Pancreas (tissue), 10 donors: ENCODE data around the gene KIF16B. TPM values are rescaled to one million over a fixed set of nuclear protein-coding genes. Genes with fewer than 3 reads are reported as not detected.

Experiments
- ATAC-seq, 4 donors: fragments of 200-7000 bp; cut with Tn5 transposase; one replicate each; pipeline versions ENCODE4 v1.8.0 to v1.9.1; 2020; ENCODE audit warnings: mild to moderate bottlenecking in 4 of 4, moderate library complexity in 4 of 4
- DNase-seq, 6 donors: peaks; one replicate each; pipeline ENCODE4 v3.0.0-alpha.2; 2020
- FAIRE-seq: peaks from 2 replicates; lab custom pipeline; 2012; peaks lifted over from hg19 to GRCh38; lab: Jason Lieb, UNC
- H3K27ac ChIP-seq, 4 donors: fragments of 200-600 bp; sonication (generic); 1 replicate in 3 of 4; 2 replicates in 1 of 4; pipeline versions ENCODE4 v1.5.0 to v1.8.0; 2020
- H3K27me3 ChIP-seq, 4 donors: fragments of 200-600 bp; one replicate each; pipeline ENCODE4 v1.8.0; 2021
- H3K36me3 ChIP-seq, 3 donors: fragments of 200-600 bp; sonication (generic) in 1 of 3; one replicate each; pipeline versions ENCODE4 v1.5.0 to v1.8.0; 2020 to 2021
- H3K4me1 ChIP-seq, 3 donors: fragments of 200-600 bp; one replicate each; pipeline ENCODE4 v1.8.0; 2021
- H3K4me3 ChIP-seq, 4 donors: fragments of 200-600 bp; sonication (generic) in 2 of 4; one replicate each; pipeline versions ENCODE4 v1.5.0 to v1.8.0; 2020 to 2021
- H3K9me3 ChIP-seq, 4 donors: fragments of 200-600 bp; one replicate each; pipeline ENCODE4 v1.8.0; 2021
- CTCF ChIP-seq, 4 donors: fragments of 200-600 bp; sonication (generic) in 3 of 4; IDR thresholded peaks; one replicate each; pipeline versions ENCODE4 v1.5.0 to v1.8.0; 2021; ENCODE audit warnings: antibody characterized with exemption in 4 of 4
- WGBS, 2 donors: extraction: QIAGEN DNeasy Blood & Tissue Kit; methylation state at CpG; one replicate each; pipeline ENCODE4 v1.1.7; 2013; 5-methylcytosine and 5-hydroxymethylcytosine counted together
- intact Hi-C, 3 donors: fragments of 100-400 bp; cut with DNase I; formaldehyde crosslinking; loops; one replicate each; pipeline versions ENCODE4 v1.11.1 to v1.14.2; 2022
- polyA plus RNA-seq, 2 donors: library from polyadenylated mRNA; stranded (reverse); fragments of 200-250 nt; gene quantifications; one replicate each; pipeline ENCODE4 v1.2.3, GENCODE V29; 2013
- total RNA-seq, 6 donors: library from RNA; stranded (reverse); fragmentation: NEBNext Ultra II Directional in 4 of 6; extraction: Animal tissue kit (Norgen Biotek cat#: 25700) in 4 of 6; gene quantifications; one replicate each; pipeline versions ENCODE4 v1.2.1 to v1.2.4, GENCODE V29; 2021 to 2023
- donor health status: healthy with polysubstance abuse.
- donor health status: DM: no; HTN: no; CAD: no; lungs with moderate emphysema.
- donor health status: DM: no; HTN: no; CAD: no.
- donor health status: control.
- donor health status: control.
- donor health status: Bipolar disorder and iron deficiency.
- donor health status: DM: yes; HTN: yes; CAD: no.
- donor health status: DM: no; HTN: no; CAD: no.
- donor health status: DM: no; HTN: no; CAD: no.
- donor health status: DM: yes; HTN: yes; CAD: no.

Gene KIF16B
- total and polyA plus RNA-seq, 8 donors, result 4.4 to 12.2 (median 7.3) TPM

DNA sequence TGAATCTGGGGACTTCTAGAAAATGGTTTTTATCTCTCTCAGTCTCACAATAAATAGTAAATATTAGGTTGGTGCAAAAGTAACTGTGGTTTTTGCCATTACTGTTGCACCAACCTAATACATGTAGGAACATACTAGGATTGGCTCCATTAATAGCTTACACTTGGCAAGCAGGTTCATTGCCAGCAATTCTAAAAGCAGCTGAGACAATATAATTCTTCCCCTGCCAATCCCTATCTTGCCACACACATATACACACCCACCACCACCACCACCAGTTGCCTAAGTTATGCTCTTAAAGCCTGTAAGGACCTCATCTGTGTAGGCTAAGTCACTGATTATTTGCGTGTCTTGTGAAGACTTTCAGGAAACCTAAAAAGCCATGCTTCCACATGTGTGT, 145.1 kb downstream of the KIF16B start:
- no peaks in the 10 kb centered on the region for H3K9me3 ChIP-seq
- whole genome bisulfite sequencing, 2 donors, result 41 to 73% methylated on average over 1 of the region's 1 CpG
- peak in 1 of 6 donors; percentile 17 for DNase-seq
- H3K36me3 ChIP-seq, result no peaks in the 10 kb centered on the region
- no peak for TF ChIP-seq CTCF (IDR thresholded peaks at IDR 0.05)
- H3K4me1 ChIP-seq, result peaks cover 6 to 24% (median 14%) of the 10 kb centered on the region in 3 donors
- H3K4me3 ChIP-seq, result no peak overlapping the region
- ATAC-seq, result peak; percentile 47 to 63 (median 52)
- H3K27me3 ChIP-seq, result no peaks in the 10 kb centered on the region
- intact Hi-C loops, result no loop called here
- no peak for FAIRE-seq
- peak overlapping the region in 2 of 4 donors; percentile 19 to 33 for H3K27ac ChIP-seq

GRCh38 chr20:16427571-16427970, 145.7 kb downstream of the KIF16B start:
- intact Hi-C loops, result no loop called here
- 36 to 49% methylated on average over 2 of the region's 2 CpGs for WGBS, 2 donors
- no peak for FAIRE-seq

GRCh38 chr20:16424780-16425179, 148.5 kb downstream of the KIF16B start:
- H3K9me3 ChIP-seq, result no peaks in the 10 kb centered on the region
- DNase-seq (no peak), FAIRE-seq (no peak), ATAC-seq (no peak)
- WGBS, 2 donors, result 58% methylated on average over 1 of the region's 1 CpG
- intact Hi-C loops, result no loop called here
- H3K4me3 ChIP-seq, result no peak overlapping the region
- peaks cover 8 to 31% (median 18%) of the 10 kb centered on the region in 3 donors for H3K4me1 ChIP-seq
- peak overlapping the region in 2 of 4 donors; percentile 84 to 87 for H3K27ac ChIP-seq
- no peak for TF ChIP-seq CTCF (IDR thresholded peaks at IDR 0.05)
- H3K36me3 ChIP-seq, result no peaks in the 10 kb centered on the region
- no peaks in the 10 kb centered on the region for H3K27me3 ChIP-seq

More at GRCh38 chr20:16427571-16427970, 145.7 kb downstream of the KIF16B start:
- no peak overlapping the region for H3K4me3 ChIP-seq
- no peaks in the 10 kb centered on the region for H3K36me3 ChIP-seq
- no peaks in the 10 kb centered on the region for H3K9me3 ChIP-seq
- DNase-seq (no peak), ATAC-seq (peak in 3 of 4 donors; percentile 6 to 13 (median 12))
- H3K27ac ChIP-seq, result peak overlapping the region in 2 of 4 donors; percentile 19 to 33
- no peak for TF ChIP-seq CTCF (IDR thresholded peaks at IDR 0.05)
- peaks cover 8 to 30% (median 18%) of the 10 kb centered on the region in 3 donors for H3K4me1 ChIP-seq
- H3K27me3 ChIP-seq, result no peaks in the 10 kb centered on the region

DNA sequence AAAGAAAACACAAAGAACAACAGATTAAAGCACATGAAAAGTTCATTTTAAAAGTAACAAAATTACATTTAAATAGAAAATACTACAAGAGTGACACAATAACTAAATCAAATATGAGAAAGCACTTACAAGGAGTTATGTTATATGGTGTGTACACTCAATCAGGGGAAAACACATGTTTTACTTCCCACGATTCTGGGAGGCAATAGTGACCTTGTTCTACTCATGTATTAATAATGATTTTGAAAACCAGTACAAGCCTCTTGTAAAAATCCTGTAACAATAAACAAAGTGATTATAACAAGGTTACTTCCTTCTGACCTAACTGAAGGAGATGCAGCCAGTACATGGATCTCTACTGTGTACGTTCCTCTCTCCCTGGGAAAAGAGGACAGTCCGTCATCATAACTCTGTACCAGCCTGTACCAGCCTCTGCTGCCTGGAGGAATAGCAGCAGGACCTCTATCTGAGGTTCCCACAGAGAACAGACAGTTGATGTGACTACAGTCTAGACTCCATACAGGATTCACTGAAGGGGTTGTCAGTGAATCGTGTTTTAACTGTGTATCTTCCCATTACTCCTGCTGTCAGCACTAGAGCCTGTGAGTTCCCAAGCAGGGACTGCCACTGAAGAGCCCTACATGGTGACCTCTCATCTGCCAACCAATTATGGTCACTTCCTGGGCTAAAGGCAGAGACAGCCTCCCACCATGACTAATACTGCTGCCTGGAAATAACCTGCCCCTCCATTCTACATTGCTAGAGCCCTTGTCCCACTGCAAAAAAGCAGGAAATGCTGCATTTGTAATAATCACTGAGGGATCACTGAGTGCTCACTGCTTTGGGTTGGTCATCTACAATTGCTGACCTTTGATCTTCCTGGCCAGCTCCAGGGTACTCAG, 149.7 kb downstream of the KIF16B start:
- H3K27me3 ChIP-seq, result no peaks in the 10 kb centered on the region
- peak; percentile 86 to 89 (median 88) for ATAC-seq
- peak in 4 of 6 donors; percentile 12 to 56 (median 47) for DNase-seq
- H3K36me3 ChIP-seq, result no peaks in the 10 kb centered on the region
- no peak overlapping the region for H3K4me3 ChIP-seq
- peak overlapping the region; percentile 72 to 87 (median 80) for H3K27ac ChIP-seq
- intact Hi-C loops, result no loop called here
- 32 to 44% methylated on average over 4 of the region's 4 CpGs for WGBS, 2 donors
- peaks cover 8 to 31% (median 18%) of the 10 kb centered on the region in 3 donors for H3K4me1 ChIP-seq
- no peaks in the 10 kb centered on the region for H3K9me3 ChIP-seq
- FAIRE-seq, result no peak
- no peak for TF ChIP-seq CTCF (IDR thresholded peaks at IDR 0.05)
